Panc1 (cell line): ENCODE measurements around the gene KRTAP5-11. TPM values are rescaled to one million over a fixed set of nuclear protein-coding genes. Genes with fewer than 3 reads are reported as not detected.

ENCODE experiments used
- ATAC-seq: fragments of 200-7000 bp; cut with Tn5 transposase; 2 replicates; pipeline ENCODE4 v1.9.1; 2020; ENCODE audit warnings: mild to moderate bottlenecking, moderate library complexity
- BruUV-seq: library from RNA; stranded (reverse); fragments of 400-500 nt; replicated peaks from 2 replicates; lab custom pipeline; 2021; lab: Mats Ljungman, UMichigan
- CTCF ChIA-PET: fragments of 300-600 bp; sonication (Branson Sonifier 250); formaldehyde crosslinking; loops from one replicate; lab custom pipeline; 2022; ENCODE audit warnings: antibody characterized with exemption; lab: Charles Lee
- POLR2A ChIA-PET: fragments of 300-600 bp; sonication (Branson Sonifier 250); formaldehyde crosslinking; loops from one replicate; lab custom pipeline; 2022; ENCODE audit warnings: antibody characterized with exemption; lab: Charles Lee
- DNase-seq: peaks from one replicate; pipeline ENCODE4 v3.0.0-alpha.2; 2010; ENCODE audit warnings: low read depth, low spot score
- H3K27ac ChIP-seq: 2 replicates; pipeline ENCODE4 v1.5.1; 2011; ENCODE audit warnings: mild to moderate bottlenecking, low read length, inconsistent platforms
- H3K27me3 ChIP-seq: fragments of 200-500 bp; sonication (Bioruptor generic); 2 replicates; pipeline ENCODE4 v1.6.0; 2014; ENCODE audit warnings: low read length, inconsistent platforms; ENCODE audit not compliant: control insufficient read depth, insufficient read depth
- H3K36me3 ChIP-seq: fragments of 200-500 bp; sonication (Bioruptor generic); 2 replicates; pipeline ENCODE4 v1.5.1; 2014; ENCODE audit warnings: inconsistent platforms, mild to moderate bottlenecking, low read length, moderate library complexity; ENCODE audit not compliant: control insufficient read depth, insufficient read depth
- H3K4me1 ChIP-seq: 2 replicates; pipeline ENCODE4 v1.5.1; 2011; ENCODE audit warnings: inconsistent platforms, mild to moderate bottlenecking, low read length, moderate library complexity; ENCODE audit not compliant: control insufficient read depth, insufficient read depth
- H3K4me3 ChIP-seq, 2 experiments: 2 replicates each; pipeline ENCODE4 v1.5.1; 2011 to 2012; ENCODE audit warnings: low read depth in 2 of 2, low read length in 2 of 2, mild to moderate bottlenecking in 2 of 2, inconsistent platforms in 1 of 2, moderate library complexity in 1 of 2
- H3K9me3 ChIP-seq: fragments of 200-500 bp; sonication (Bioruptor generic); 2 replicates; pipeline ENCODE4 v1.5.1; 2014; ENCODE audit warnings: low read depth, mild to moderate bottlenecking, inconsistent platforms, low read length, moderate library complexity; ENCODE audit not compliant: control insufficient read depth, insufficient read depth
- CTCF ChIP-seq: fragments of 450-650 bp; IDR thresholded peaks from 2 replicates; pipeline ENCODE4 v1.5.1; 2017; ENCODE audit warnings: mild to moderate bottlenecking
- POLR2AphosphoS5 ChIP-seq: IDR thresholded peaks from 2 replicates; pipeline ENCODE4 v1.6.1; 2012; ENCODE audit warnings: mild to moderate bottlenecking, low read depth, low read length, moderate library complexity
- REST ChIP-seq, 2 experiments: IDR thresholded peaks; 2 replicates each; pipeline ENCODE4 v1.6.1; 2011 to 2012; ENCODE audit warnings: low read depth in 2 of 2, control low read depth in 1 of 2, low read length in 1 of 2, mild to moderate bottlenecking in 1 of 2, moderate library complexity in 1 of 2; ENCODE audit not compliant: insufficient read depth in 1 of 2
- SIN3A ChIP-seq: IDR thresholded peaks from 2 replicates; pipeline ENCODE4 v1.6.1; 2012; ENCODE audit warnings: low read depth, mild to moderate bottlenecking, low read length, moderate library complexity, borderline replicate concordance; ENCODE audit not compliant: insufficient read depth
- TCF7L2 ChIP-seq: IDR thresholded peaks from 2 replicates; pipeline ENCODE4 v1.6.1; 2011; ENCODE audit warnings: mild to moderate bottlenecking, low read depth, low read length, inconsistent platforms
- in situ Hi-C: cut with HindIII; loops from 2 replicates; pipeline ENCODE4 v1.10.0; 2016; ENCODE audit warnings: low sequenced_read_pairs, low pct_unique_long_range_greater_than_20kb
- intact Hi-C: fragments of 100-400 bp; cut with micrococcal nuclease; formaldehyde crosslinking; loops from one replicate; pipeline ENCODE4 v1.10.0; 2022; ENCODE audit not compliant: unreplicated experiment
- total RNA-seq: library from RNA; stranded (reverse); gene quantifications from one replicate; pipeline ENCODE4 v1.2.1, GENCODE V29; 2021; ENCODE audit not compliant: unreplicated experiment

The KRTAP5-11 gene
- total RNA-seq, 1 experiment from 2014 or later, result not detected

GRCh38 chr11:71557257-71557656, 25.4 kb downstream of the KRTAP5-11 start:
- H3K27ac ChIP-seq, result no peak overlapping the region
- no peaks in the 10 kb centered on the region for H3K9me3 ChIP-seq
- DNase-seq (no peak), ATAC-seq (no peak)
- in situ Hi-C loops (no loop called here), intact Hi-C loops (no loop called here)
- H3K36me3 ChIP-seq, result no peaks in the 10 kb centered on the region
- BruUV-seq, result no TSS peak
- ChIA-PET CTCF (no interaction called here), POLR2A (no interaction called here)
- no peaks in the 10 kb centered on the region for H3K4me1 ChIP-seq
- TF ChIP-seq SIN3A (no peak), TCF7L2 (no peak), CTCF (no peak), REST (IDR thresholded peaks at IDR 0.05; ENCODE audit: insufficient read depth in 1 of 2, low read depth in 2 of 2, low read length in 1 of 2) (no peak), POLR2AphosphoS5 (no peak)
- 0 out of 2 replicates have a peak, but pooled peaks cover 2% of the 10 kb centered on the region for H3K27me3 ChIP-seq
- H3K4me3 ChIP-seq, result no peak overlapping the region

GRCh38 chr11:71556018-71556417, 26.7 kb downstream of the KRTAP5-11 start:
- CTCF ChIA-PET, result no interaction called here
- ATAC-seq, result no peak
- intact Hi-C loops, result no loop called here
- POLR2A ChIA-PET, result no interaction called here
- no peak for TF ChIP-seq SIN3A
- TF ChIP-seq TCF7L2, result no peak
- H3K27me3 ChIP-seq, result peaks cover 5% of the 10 kb centered on the region; the same call in 1 of the 2 replicates
- H3K9me3 ChIP-seq, result no peaks in the 10 kb centered on the region
- H3K36me3 ChIP-seq, result no peaks in the 10 kb centered on the region
- no peak overlapping the region for H3K27ac ChIP-seq
- in situ Hi-C loops, result no loop called here
- no TSS peak for BruUV-seq
- H3K4me1 ChIP-seq, result no peaks in the 10 kb centered on the region
- H3K4me3 ChIP-seq, result no peak overlapping the region
- no peak for DNase-seq

GRCh38 chr11:71555508-71555907, 27.2 kb downstream of the KRTAP5-11 start:
- CTCF ChIA-PET, result no interaction called here

More at GRCh38 chr11:71555508-71555907, 27.2 kb downstream of the KRTAP5-11 start:
- Histone ChIP-seq H3K9me3 (no peaks in the 10 kb centered on the region), H3K27me3 (peaks cover 7% of the 10 kb centered on the region; the same call in 1 of the 2 replicates), H3K4me3 (no peak overlapping the region), H3K4me1 (no peaks in the 10 kb centered on the region), H3K36me3 (no peaks in the 10 kb centered on the region), H3K27ac (no peak overlapping the region)
- TF ChIP-seq CTCF (no peak), TCF7L2 (no peak), REST (IDR thresholded peaks at IDR 0.05; ENCODE audit: insufficient read depth in 1 of 2, low read depth in 2 of 2, low read length in 1 of 2) (no peak), SIN3A (no peak), POLR2AphosphoS5 (no peak)
- no peak for DNase-seq
- POLR2A ChIA-PET, result no interaction called here
- in situ Hi-C loops (no loop called here), intact Hi-C loops (no loop called here)
- BruUV-seq, result no TSS peak
- no peak for ATAC-seq
